GM18873 (cell line): ENCODE measurements around the gene PLA2R1.

Experiments
- ATAC-seq: cut with Tn5 transposase; IDR thresholded peaks from one replicate; pipeline ENCODE4 v1.9.1; 2021; ENCODE audit warnings: mild to moderate bottlenecking, moderate library complexity, moderate number of reproducible peaks; ENCODE audit not compliant: unreplicated experiment, low FRiP score

The PLA2R1 gene

GRCh38 chr2:160062292-160063005 lies at the start of gene PLA2R1:
TSS of gene PLA2R1 (minus strand) at chr2:160062615. CDS start at chr2:160062403, 212 bp downstream.
- no peak for ATAC-seq

GRCh38 chr2:160110674-160111239 lies 48.3 kb upstream of the PLA2R1 start:
- ATAC-seq: no peak

- ATAC-seq: peak; percentile 72
Measured at GRCh38 chr2:160109939-160110673, 47.7 kb upstream of the PLA2R1 start.

DNA sequence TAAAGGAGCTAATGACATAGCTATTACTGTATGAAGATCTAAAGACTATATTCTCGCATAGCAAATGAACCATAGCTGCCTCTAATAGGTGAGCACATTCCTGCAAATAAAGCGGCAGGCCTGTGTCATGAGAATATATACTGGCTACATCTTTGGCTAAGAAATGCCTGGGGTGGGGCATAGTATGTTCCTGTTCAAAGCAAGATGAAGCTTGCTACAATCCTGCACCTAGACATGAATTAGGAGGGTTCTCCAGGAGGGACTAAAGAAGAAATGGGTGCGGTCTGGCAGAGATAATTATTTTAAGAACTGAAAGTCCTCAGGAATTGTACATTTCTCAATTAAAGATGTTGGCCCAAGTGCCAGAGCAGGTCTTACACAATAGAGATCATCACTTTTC lies 46.8 kb upstream of the PLA2R1 start:
- ATAC-seq: no peak

DNA sequence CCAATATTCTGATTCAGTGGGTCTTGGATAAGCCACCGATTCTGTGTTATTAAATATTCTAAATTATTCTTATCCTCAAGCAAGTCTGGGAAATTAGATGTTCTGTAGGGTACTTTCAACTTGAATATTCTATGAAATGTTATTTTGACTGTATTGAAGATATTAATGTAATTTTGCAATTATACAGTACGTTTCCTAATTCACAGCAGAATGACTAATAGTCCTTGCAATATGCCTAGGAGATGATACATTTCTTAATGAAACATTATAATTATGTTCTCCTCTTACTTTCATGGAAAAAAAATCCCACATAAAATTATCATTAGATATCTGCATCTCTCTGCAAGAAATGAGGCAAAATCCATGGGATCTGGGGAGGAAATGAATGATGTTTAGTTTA lies 46.2 kb upstream of the PLA2R1 start:
- ATAC-seq: no peak

DNA sequence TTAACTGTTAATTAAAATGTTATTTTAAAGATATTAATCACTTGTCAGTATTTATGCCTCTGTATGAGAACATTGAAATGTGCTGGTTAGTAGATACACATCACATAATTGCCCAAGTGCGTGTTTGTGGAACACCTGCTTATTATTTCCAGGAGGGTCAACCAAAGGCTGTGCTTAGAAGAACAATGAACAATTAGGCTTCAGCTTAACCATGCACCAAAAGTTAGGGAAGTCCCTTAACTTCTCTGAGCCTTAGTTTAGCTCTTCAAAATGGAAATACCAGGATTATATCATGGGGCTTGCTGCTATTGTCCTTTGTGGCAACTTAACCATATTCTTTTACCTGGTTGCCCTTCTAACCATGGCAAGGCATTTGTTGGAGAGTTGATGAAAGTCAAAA lies 43.0 kb upstream of the PLA2R1 start:
- no peak for ATAC-seq

DNA sequence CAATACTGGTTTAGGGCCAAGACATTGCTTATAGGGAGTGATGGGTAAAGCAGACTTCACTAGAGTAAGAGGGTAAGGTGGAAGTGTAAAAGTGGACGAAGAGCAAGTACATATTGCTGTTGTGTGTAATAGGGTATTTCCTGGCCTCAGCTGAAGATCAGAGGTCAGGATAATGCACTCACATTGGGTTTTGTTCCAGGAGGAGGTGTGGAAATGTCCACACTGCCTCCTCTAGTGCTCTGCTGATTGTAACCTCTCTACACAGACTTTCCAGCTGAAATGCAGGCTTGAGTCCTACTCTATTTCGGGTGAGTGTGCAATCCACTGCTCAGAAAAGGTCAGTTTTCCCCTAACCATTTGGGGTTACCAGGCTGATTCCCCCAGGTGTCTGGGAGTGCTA lies 41.7 kb upstream of the PLA2R1 start:
- ATAC-seq: no peak

- ATAC-seq: no peak
Measured at GRCh38 chr2:160097326-160097725, 34.9 kb upstream of the PLA2R1 start.

DNA sequence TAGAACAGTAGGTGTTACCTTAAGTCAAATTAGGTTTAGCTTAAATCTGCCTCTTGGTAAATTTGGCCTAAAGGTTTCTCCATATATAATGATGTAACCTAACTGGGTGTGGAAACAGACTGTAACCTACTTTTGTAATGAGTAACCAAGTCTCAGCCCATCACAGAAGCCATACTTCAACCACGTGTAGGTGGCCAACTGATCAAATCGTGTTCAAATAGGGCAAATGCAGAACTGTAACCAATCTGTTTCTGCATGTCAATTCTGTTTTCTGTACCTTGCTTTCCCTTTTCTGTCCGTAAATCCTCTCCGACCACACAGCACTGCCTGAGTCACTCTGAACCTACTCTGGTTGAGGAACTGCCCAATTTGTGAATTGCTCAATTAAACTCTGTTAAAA lies 34.0 kb upstream of the PLA2R1 start:
- no peak for ATAC-seq

DNA sequence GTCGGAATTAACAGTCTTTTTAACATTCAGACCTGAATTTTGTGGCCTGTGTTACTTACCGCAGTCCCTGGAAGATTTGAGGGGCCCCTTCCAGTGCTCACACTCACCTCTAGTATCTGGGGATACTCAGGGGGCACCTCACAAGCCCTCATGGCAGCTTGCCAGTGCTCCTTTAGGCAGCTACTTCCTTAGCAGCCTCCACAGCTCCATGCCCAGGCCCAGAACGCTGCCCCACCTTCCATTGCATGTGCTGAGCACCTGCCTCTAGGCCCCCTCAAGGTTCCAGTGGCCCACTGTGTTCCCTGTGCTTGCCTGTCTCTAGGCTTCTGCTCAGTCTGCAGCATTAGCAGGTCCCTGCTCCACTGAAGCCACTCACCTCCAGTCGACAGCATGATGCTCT lies 30.0 kb upstream of the PLA2R1 start:
- no peak for ATAC-seq

- no peak for ATAC-seq
Measured at GRCh38 chr2:160091381-160091780, 29.0 kb upstream of the PLA2R1 start.

DNA sequence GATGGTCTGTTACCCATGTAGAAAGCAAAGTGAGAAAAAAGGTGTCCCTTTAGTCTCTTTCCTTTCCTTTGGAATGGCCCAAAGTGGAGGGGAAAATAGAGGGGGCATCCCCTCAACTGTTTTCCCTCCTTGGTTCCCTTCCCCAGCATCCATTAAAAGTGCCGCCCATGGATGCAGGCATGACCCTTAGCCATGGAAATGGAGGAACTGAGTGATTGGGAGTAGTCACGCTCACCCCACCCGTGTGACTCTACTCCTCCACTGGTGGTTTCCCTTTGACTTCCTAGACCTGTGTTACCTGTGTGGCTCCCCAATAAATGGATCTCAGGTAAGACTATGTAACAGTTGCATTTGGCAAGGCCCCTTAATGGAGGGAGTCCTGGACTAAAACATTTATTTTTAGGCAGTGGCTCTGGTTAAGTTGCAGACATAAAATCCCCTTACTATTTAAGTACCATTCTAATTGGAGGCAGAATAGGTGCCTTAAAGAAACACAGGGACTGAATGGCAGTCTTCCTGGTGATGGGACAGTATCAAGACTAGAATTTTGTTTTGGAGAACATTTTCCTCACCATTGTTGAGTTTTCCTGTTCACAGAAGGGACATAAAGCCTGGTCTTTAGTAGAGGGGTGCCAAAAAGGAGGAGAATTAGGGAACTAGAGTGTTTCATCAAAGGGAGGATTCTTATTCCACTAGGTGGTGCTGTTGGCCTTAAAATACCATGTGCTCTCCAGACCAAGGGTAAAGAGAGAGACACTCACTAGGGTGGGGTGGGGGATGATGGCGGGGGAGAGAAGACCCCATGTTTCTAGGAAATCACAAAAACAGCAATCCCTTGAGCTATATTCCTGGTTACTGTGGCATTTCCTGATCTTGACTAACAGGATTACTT lies 25.7 kb upstream of the PLA2R1 start:
- ATAC-seq: no peak

DNA sequence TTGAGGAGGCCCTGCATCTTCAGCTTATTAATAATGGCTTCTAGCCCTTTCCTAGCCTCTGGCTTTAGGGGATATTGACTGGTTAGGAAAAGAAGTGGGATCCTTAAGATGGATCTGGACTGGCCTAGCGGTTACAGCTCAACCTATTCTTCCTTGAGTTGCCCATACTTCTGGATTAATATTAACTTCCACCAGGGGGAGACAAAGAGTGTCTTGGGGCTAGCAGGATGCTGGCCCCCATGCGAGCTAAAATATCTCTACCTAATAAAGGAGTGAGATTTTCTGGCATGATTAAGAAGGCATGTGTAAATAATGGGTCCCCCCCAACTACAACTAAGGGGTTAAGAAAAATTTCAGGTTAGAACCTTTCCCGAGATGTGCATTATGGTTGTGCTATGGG lies 23.2 kb upstream of the PLA2R1 start:
- no peak for ATAC-seq

DNA sequence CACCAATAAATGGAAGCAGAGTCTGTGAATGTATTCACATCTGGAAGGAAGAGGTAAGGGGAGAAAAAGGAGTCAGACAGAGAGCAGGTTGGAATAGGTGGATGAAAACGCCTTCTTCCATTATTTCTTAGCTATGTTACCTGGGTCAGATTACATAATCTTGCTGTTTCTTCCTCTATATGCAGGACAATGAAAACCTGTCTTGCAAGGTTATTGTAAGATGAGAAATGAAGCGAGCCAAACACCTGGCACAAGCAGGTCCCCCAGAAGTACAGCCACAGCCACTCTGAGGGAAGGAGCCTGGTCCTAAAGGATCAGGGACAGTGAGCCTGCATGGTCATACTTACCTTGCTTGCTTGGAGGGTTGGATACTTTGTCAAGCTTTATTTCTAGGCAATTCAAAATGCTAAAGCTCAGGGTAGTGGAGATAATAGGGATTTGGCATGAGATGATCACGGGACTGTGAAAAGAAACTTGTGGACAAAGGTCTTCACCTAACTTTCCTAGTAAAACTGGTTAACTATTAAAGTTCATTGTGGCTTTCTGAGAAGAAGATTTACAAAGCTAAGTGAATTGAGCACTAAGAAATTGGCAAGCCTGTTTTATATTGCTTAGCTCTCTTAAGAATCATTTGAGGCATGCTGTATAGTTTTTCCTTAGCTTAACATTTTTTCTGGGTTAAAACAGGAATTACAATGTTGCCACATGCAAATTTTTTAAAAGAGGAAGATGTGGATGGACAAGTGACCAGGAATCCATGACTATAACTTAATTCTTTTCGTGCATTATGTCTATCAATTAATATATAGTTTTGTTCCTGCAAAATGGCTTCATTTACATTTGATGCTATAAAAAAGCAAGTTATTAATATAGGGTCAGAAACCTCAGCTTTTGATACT lies 15.7 kb upstream of the PLA2R1 start:
- ATAC-seq: no peak

GRCh38 chr2:160076914-160077313 lies 14.5 kb upstream of the PLA2R1 start:
- ATAC-seq: no peak

DNA sequence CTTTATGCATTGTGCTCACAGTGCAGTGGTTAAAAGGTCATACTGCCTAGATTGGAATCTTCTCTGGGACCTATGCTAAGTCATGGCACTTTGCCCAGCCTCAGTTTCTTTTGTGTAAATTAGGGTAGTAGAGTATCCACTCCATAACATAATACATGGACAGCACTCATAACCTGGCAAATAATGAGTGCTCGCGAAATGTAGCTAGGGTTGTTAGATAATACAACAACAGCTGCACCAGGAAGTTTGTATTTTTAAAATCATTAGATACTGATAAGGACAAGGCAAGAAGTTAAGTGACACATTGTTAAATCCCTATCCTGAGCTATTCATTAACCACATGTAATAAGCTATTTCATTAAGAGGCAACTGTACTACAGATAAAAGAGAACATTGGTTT lies 13.8 kb upstream of the PLA2R1 start:
- ATAC-seq: no peak

DNA sequence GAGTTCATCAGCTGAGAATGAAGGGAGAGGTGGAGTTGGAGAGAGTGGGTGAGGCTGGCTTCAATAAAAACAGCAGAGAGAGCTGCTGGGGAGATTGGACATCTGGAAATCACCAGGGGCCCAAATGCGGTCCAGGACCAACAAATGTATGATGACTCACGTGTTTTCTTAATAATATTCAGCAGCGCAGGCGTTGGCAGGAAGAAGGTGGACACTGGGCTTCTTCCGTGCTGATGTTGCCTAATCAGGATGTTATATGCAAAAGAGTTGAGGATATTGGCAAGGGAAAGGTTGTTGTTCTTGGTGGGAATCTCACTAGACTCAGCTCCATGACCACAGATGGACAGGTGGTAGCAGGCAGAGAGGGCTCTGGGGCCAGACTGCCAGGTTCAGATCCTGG lies 12.8 kb upstream of the PLA2R1 start:
- ATAC-seq: no peak

- no peak for ATAC-seq
Measured at GRCh38 chr2:160073284-160073888, 11.0 kb upstream of the PLA2R1 start.

GRCh38 chr2:160068906-160069305 lies 6.5 kb upstream of the PLA2R1 start:
- no peak for ATAC-seq
